Measurements from ENCODE around the gene DHX35.
A peak's percentile ranks its signal among the peaks of the same experiment; 100 is the strongest.
"Not testable (repeated sequence)": the region's sequence is repeated elsewhere in the genome, so short reads cannot be mapped to it uniquely, and the experiment has no call there.

The DHX35 gene

DNA sequence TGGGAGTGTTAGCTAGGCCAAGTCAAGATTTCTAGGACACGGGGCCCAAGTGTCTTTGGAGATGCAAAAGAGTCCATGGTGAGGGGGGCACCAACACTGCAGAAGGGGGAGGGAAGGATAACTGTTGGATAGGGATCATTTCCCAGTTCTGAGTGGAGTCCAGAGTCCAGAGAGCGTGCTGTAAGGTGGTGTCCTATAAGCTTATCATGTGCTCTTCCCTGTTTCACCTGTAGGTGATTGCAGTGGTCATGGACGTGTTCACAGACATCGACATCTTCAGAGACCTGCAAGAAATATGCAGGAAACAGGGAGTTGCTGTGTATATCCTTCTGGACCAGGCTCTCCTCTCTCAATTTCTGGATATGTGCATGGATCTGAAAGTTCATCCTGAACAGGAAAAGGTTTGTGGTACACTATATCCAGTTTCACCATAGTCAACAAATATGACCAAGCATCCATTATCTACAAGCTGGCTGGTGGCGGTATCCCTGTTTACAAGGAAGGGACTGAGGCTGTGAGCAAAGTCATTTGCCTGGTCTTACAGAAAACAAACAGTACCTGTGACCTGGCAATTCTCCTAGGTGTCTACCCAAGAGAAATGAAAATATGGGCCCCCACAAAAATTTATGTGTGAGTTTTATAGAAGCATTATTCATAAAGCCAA is 20.3 kb upstream of the DHX35 start:
- DNase-seq: no peak

DNA sequence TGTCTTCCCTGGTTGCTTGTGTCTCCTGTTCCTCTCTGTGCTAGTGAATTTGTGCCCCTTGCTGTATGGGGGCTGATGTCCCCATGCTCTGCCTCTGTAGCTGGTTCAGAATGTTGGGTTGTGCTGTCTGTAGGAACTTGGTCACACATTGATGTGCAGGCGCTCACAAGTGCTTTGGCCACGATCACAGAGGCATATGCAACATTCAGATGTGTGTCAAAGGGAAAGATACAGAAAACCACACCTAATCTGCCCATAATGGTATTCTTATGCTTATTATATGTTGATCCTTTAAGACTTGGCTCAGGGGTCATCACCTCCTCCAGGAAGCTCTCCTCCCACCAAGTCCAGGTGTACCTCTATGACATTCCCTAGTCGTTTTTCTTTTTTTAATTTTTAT is 17.1 kb upstream of the DHX35 start:
- no peak for DNase-seq

DNA sequence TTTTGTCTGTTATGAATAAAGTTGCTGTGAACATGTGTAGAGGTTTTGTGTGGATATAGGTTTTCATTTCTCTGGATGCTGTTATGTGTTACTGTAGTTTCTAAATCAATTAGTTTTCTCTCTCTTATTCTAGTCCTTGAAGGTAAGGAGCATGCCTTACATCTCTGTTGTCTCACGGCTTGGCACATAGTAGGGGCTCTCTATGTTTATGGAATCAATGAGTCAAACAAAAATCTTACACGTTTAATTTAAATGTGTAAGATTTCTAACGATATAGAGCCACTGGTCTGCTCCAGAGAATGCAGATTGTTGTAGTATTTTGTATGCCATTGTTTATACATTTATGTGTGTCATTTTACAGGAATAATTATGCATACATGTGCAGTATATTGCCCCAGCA is 15.3 kb upstream of the DHX35 start:
- no peak for DNase-seq

DNA sequence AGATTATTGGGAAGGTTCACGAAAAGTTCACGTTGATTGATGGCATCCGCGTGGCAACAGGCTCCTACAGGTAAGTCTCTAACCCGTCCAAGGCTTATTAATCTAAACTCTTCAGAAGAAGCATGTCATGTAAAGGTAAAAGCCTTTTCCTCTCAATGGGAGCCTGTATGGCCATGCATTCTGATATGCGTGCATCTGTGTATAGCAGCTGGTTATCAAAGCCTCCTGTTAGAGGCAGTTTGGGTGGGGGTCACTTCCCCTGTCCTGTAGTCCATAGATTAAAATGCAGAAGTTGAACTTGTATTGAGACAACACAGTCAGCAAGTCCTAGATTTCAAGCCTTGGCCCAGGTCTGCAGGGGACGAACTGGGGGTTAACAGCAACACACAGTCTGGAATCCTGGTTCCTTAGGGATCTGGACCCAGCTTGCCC is 14.2 kb upstream of the DHX35 start:
- no peak for DNase-seq

DNA sequence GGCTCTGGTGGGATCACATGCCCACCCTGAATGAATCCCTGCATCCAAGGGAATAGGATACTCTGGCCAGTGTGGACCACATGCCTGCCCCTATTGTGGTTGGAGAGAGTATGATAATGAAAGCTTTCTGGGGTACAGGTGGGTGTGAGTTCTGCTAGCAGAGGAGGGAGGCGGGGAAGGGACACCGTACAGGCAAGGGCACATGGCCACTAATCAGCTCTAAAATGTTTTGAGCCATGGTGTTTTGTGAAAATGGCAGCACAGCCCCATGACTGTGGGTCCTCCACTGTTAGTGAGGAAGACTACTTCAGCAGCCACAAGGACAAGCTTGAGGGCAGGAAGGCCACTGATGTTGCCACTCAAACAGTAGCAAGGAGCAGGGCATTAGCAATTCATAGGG is 11.9 kb upstream of the DHX35 start:
- no peak for DNase-seq

- no peak for DNase-seq
These were observed 10.5 kb upstream of the DHX35 start for GRCh38 chr20:38951611-38952010.

DNA sequence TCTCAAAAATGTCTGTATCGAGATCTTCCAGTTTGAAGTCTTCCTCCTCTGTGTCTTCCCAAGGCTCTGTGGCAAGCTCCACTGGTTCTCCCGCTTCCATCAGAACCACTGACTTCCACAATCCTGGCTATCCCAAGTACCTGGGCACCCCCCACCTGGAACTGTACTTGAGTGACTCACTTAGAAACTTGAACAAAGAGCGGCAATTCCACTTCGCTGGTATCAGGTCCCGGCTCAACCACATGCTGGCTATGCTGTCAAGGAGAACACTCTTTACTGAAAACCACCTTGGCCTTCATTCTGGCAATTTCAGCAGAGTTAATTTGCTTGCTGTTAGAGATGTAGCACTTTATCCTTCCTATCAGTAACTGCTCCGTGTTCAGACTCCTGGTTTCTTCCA is 10.0 kb upstream of the DHX35 start:
- DNase-seq: no peak

DNA sequence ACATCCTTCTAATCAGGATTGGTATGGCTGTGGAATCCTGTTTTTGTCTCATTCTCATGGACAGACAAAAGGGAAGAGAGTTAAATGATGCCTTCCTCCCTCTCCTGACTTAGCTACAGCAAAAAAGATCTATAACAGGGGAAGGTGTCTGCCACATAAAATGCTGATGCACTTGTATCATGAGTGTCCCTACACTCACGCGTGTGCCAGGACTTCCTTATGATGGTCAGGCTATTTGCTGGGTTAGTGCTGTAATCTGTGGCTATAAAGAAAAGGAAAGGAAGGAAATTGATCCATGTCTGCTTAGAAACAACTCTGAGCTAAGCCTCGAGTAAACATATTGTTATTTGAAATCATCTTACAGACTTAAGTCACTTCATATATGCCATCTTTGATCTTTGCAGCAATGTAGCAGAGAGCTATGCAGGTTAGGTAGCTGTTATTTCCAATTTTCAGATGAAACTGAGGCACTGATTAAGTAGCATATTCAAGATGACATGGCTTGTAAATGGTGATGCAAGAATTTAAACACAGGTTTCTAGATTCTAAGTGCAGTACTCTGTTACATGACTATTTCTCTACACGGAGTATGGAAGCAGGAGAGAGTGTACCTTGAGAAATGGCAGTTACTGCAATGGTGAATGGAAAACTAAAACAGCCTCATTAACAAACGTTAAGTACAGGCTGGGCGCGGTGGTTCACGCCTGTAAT is 8.4 kb upstream of the DHX35 start:
- no peak for DNase-seq

DNA sequence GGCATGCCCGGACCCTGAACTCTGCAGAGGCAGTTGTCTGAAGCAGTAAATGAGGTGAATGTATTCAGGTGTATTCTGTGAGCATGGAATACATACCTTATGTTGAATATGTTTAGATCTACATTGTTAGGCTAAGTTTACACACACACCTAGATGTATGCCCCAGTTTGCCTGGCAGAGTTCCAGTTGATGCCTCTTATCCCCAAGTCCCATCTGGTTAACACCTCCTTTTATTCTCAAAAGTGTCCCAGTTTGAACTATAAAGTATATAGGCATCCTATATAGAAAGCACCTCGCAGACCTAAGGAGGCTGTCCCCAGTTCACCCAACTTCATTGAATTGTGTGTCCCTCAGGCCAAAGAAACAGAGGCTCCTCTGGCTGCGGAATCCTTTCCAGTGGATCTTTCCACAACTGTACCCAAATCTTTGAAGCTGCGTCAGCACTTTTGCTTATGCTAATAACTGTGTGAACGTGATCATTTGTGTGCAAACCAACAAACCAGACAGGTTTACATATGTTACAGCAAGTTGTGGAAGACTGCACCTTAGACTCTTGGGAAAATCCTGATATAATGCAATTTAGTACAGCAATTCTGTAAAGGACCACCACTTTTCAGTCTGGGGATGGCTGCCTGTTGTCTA is 4.8 kb upstream of the DHX35 start:
- no peak for DNase-seq

GRCh38 chr20:38957915-38958485 is 4.1 kb upstream of the DHX35 start:
- DNase-seq: no peak

DNA sequence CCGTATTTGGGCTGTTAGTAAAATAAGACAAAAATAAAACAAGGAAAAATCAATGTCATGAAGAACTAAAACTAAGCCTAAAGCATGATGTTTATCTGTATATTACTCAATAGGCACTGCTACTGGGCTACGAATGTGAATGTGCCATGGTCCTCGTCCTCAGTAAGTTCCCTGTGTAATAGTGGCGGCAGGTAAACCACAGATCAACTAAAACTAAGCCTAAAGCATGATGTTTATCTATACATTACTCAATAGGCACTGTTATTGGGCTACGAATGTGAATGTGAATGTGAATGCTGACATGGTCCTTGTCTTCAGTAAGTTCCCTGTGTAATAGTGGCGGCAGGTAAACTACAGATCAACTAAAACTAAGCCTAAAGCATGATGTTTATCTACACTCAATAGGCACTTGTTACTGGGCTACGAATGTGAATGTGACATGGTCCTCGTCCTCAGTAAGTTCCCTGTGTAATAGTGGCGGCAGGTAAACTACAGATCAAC is 1.9 kb upstream of the DHX35 start:
- not testable (repeated sequence) for DNase-seq

- peak; percentile 8 for DNase-seq
These were observed 557 bp upstream of the DHX35 start for GRCh38 chr20:38961530-38962043.

- no peak for DNase-seq
These were observed 821 bp downstream of the DHX35 start for GRCh38 chr20:38962928-38963401.

GRCh38 chr20:38963745-38964144 is 1.6 kb downstream of the DHX35 start:
- DNase-seq: no peak

GRCh38 chr20:38965264-38965663 is 3.1 kb downstream of the DHX35 start:
- no peak for DNase-seq

GRCh38 chr20:38968090-38968489 is 5.9 kb downstream of the DHX35 start:
- DNase-seq: no peak

DNA sequence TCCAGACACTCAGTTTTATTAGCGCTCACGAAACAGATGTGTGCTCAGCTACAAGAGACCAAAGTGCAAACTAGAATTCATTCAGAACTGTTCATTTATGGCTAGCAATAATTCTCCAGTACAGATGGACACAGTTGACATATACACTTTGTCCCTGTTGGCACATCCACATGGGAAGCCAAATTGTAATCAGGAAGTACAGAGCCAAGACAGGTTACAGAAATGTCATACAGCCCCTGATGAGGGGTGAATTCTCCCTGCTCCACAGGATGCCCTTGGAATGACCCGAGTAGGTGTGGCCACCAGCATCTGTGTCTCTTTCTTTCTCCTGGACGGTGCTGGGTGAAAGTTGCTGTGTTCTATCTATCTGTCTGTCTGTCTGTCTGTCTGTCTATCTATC is 7.6 kb downstream of the DHX35 start:
- no peak for DNase-seq

GRCh38 chr20:38970302-38970701 is 8.2 kb downstream of the DHX35 start:
- DNase-seq: no peak

- no peak for DNase-seq
These were observed 11.0 kb downstream of the DHX35 start for GRCh38 chr20:38973107-38973506.

- DNase-seq: no peak
These were observed 11.5 kb downstream of the DHX35 start for GRCh38 chr20:38973645-38974044.

DNA sequence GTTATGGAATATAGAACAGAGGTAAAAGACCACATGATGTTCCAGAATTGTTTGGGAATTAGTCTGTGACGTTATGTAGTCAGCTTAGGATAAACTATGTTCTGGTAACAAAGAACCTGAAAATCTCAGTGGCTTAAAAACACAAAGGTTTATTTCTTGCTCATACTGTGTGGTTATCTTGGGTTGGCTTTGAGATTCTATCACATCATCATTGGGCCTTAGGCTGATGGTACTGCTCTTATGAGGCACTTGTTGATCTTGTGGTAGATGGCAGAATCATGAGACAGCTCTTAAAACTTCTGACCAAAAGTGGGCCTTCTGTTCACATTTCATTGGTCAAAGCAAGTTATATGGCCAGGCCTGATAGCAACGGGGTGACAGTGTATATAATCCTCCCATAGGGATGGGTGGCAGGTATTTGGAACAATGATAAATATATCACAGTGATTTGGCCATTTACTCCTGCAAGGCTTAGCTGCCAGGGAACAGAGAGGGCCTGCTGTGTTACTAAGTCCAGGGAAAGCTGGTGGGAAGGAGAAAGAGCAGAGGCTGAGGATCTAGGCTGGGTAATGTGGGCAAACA is 13.5 kb downstream of the DHX35 start:
- no peak for DNase-seq

DNA sequence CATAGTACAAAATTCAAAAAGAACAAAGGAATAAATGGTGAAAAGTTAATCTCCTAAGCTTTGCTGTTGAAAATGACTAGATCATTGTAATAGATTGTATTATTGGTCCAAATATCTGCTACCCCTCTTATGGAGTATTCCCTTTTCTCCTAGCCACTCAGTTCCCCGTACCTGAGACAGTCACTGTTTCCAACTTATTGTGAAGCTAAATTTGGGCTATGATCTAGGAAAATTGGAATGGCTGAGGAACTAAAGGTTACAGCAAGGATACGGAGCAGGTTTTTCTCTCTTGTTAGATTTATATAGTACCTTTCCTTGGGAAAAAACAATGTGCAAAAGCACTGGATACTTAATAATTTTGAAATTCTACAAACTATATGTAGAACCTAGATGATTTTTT is 17.3 kb downstream of the DHX35 start:
- DNase-seq: no peak

DNA sequence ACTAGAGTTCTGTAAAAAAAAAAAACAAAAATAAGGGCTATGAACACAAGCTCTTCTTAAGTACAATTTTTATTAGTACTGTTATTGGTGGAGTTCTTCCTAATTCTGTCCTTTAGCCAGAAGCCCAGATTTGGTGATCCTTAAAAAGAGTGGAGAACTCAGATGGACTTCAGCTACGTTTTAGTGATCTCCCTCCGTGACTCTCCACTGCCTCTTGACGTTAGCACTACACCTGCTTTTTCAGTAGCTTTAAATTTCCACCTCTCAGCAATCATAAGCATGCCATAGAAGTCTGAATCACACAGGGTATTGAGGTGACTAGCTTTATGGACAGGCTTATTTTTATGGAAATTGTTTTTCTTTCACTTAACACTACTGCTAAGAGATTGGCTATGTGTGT is 17.7 kb downstream of the DHX35 start:
- DNase-seq: no peak
